Gastrocnemius medialis (tissue), 4 donors: ENCODE results near the gene NPAS1. TPM values are rescaled to one million over a fixed set of nuclear protein-coding genes. Genes with fewer than 3 reads are reported as not detected.

Experiments
- ATAC-seq, 2 donors: fragments of 150-250 bp; one replicate each; pipeline ENCODE4 v1.9.1; 2016
- DNase-seq, 2 donors: peaks; one replicate each; pipeline ENCODE4 v3.0.0-alpha.2; 2019
- H3K27ac ChIP-seq, 4 donors: fragments of 200-600 bp; sonication (generic); 1 replicate in 1 of 4; 2 replicates in 3 of 4; pipeline ENCODE4 v1.5.1; 2016 to 2018; ENCODE audit warnings: mild to moderate bottlenecking in 2 of 4, moderate library complexity in 1 of 4
- H3K27me3 ChIP-seq, 3 donors: fragments of 200-600 bp; sonication (generic) in 2 of 3; 1 replicate in 1 of 3; 2 replicates in 2 of 3; pipeline versions ENCODE4 v1.5.1 to v1.6.0; 2016 to 2019; ENCODE audit warnings: mild to moderate bottlenecking in 1 of 3, moderate library complexity in 1 of 3
- H3K36me3 ChIP-seq, 2 donors: fragments of 200-600 bp; sonication (generic) in 1 of 2; one replicate each; pipeline ENCODE4 v1.5.1; 2017 to 2018
- H3K4me1 ChIP-seq, 2 donors: fragments of 200-600 bp; sonication (generic) in 1 of 2; one replicate each; pipeline ENCODE4 v1.5.1; 2016 to 2017; ENCODE audit warnings: mild to moderate bottlenecking in 2 of 2
- H3K4me3 ChIP-seq, 4 donors: fragments of 200-600 bp; sonication (generic) in 3 of 4; 1 replicate in 1 of 4; 2 replicates in 3 of 4; pipeline ENCODE4 v1.5.1; 2016 to 2019; ENCODE audit warnings: mild to moderate bottlenecking in 2 of 4
- H3K9me3 ChIP-seq, 3 donors: fragments of 200-600 bp; sonication (generic) in 2 of 3; 1 replicate in 1 of 3; 2 replicates in 2 of 3; pipeline ENCODE4 v1.5.1; 2016 to 2019
- POLR2A ChIP-seq, 2 donors: fragments of 450-650 bp; IDR thresholded peaks; one replicate each; pipeline ENCODE4 v1.6.1; 2017; ENCODE audit warnings: antibody characterized with exemption in 2 of 2, mild to moderate bottlenecking in 2 of 2, moderate library complexity in 2 of 2
- in situ Hi-C, 4 donors: fragments of 200-750 bp; cut with MboI; loops; one replicate each; pipeline versions ENCODE4 v1.15.0 to v1.8.0; 2017; ENCODE audit warnings: low sequenced_read_pairs in 4 of 4
- intact Hi-C: fragments of 100-400 bp; cut with DNase I; formaldehyde crosslinking; loops from one replicate; pipeline ENCODE4 v1.15.1; 2023; ENCODE audit warnings: low total_unique reads
- total RNA-seq, 4 donors: library from RNA; depleted of rRNA; stranded (reverse); fragments of >200 nt; gene quantifications; one replicate each; pipeline versions ENCODE4 v1.1.0 to v1.2.3, GENCODE V29; 2016
- TF ChIP-seq, protein P1 (sequence below), 5 experiments: fragments of 450-650 bp in 3 of 5; fragments of 200-600 bp in 2 of 5; sonication (generic) in 2 of 5; IDR thresholded peaks in 4 of 5; conservative IDR thresholded peaks in 1 of 5; 1 replicate in 4 of 5; 2 replicates in 1 of 5; pipeline ENCODE4 v1.5.1; 2016 to 2019; ENCODE audit warnings: antibody characterized with exemption in 5 of 5, mild to moderate bottlenecking in 3 of 5, moderate library complexity in 3 of 5

Gene NPAS1
- total RNA-seq, 4 donors from 2014 or later, result 0.61 to 1.1 TPM; not detected in 2

DNA sequence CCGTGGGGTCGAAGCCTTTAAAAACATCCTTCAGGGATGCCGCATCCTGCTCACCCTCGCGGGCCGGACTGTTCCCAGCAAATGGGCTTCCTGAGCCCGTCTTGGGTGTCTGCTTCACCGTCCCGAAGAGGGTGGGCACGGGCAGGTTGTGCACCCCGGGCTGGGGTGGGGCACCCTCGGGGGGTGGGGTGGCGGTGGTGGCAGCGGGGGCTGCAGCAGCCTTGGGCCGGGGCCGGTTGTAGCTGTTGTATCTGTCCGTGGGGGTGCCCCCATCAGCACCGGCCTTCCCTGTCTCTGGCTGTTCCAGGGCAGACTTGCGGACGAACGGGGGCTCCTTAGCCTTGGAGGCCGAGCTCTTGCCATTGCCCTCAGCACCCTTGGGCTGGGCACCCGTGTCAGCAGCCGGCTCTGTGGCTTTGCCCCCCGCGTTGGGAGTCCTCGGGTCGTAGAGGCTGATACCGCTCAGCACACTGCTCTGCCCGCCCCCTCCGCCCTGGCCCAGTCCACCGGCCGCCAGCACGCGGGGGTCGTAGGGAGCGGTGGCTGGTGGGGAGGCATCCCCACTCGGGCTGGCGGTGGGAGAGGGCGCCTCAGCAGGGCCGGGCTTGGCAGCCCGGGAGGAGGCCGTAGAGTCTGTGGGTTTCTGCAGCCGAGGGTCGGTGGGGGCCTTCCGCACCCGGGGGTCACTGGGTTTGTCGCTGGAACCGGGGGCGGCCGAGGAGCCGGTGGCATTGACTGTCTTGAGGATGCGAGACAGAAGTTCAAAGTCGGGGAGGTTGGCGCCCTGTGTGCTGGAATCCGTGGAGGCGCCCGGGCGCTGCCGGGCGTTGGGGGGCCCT is 47.0 kb downstream of the NPAS1 start:
- no peak overlapping the region for H3K27ac ChIP-seq
- H3K27me3 ChIP-seq, result no peaks in the 10 kb centered on the region
- no peaks in the 10 kb centered on the region for H3K4me1 ChIP-seq
- in situ Hi-C loops, result no loop called here
- peaks cover 0 to 50% of the 10 kb centered on the region in 2 donors for H3K36me3 ChIP-seq
- no peaks in the 10 kb centered on the region for H3K9me3 ChIP-seq
- no peak for DNase-seq
- intact Hi-C loops, result no loop called here
- H3K4me3 ChIP-seq, result no peak overlapping the region
- TF ChIP-seq, protein P1, sequence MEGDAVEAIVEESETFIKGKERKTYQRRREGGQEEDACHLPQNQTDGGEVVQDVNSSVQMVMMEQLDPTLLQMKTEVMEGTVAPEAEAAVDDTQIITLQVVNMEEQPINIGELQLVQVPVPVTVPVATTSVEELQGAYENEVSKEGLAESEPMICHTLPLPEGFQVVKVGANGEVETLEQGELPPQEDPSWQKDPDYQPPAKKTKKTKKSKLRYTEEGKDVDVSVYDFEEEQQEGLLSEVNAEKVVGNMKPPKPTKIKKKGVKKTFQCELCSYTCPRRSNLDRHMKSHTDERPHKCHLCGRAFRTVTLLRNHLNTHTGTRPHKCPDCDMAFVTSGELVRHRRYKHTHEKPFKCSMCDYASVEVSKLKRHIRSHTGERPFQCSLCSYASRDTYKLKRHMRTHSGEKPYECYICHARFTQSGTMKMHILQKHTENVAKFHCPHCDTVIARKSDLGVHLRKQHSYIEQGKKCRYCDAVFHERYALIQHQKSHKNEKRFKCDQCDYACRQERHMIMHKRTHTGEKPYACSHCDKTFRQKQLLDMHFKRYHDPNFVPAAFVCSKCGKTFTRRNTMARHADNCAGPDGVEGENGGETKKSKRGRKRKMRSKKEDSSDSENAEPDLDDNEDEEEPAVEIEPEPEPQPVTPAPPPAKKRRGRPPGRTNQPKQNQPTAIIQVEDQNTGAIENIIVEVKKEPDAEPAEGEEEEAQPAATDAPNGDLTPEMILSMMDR (IDR thresholded peaks at IDR 0.05 in 4 of 5, conservative IDR thresholded peaks at IDR 0.05 in 1 of 5), result no peak
- no peak for TF ChIP-seq POLR2A (IDR thresholded peaks at IDR 0.05)
- ATAC-seq, result no peak

DNA sequence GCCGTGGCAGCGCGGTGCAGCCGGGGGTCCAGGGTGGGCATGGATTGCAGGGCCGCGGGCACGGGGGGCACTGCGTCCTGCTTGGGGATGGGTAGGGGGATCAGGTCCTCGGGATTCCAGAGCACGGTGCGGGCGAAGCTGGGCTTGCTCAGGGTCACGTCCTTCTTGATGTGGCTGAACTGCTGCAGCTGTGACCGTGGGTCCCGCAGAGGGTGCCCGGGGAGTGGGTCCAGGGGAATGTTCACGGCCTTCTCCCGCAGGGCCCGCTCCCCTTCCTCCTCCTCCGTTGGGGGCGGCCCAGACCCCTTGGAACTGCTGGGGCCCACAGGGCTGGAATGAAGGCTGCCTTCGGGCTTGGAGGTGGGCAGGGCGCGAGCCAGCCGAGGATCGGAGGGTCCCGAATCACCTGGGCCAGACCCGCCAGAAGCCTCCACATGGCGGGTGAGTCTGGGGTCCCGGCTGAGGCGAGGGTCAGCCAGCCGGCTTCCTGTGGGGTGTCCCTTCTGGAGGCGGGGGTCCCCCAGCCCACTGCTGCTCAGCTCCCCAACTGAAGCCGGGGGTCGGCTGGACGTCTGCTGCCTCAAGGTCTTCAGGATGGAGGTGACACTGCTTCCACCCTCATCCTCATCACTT is 47.7 kb downstream of the NPAS1 start:
- TF ChIP-seq POLR2A (IDR thresholded peaks at IDR 0.05), result no peak
- TF ChIP-seq, protein P1 (IDR thresholded peaks at IDR 0.05 in 4 of 5, conservative IDR thresholded peaks at IDR 0.05 in 1 of 5), result no peak
- no peaks in the 10 kb centered on the region for H3K4me1 ChIP-seq
- in situ Hi-C loops, result no loop called here
- DNase-seq (no peak), ATAC-seq (no peak)
- H3K27ac ChIP-seq, result no peak overlapping the region
- no peaks in the 10 kb centered on the region for H3K27me3 ChIP-seq
- H3K36me3 ChIP-seq, result peaks cover 0 to 57% of the 10 kb centered on the region in 2 donors
- H3K9me3 ChIP-seq, result no peaks in the 10 kb centered on the region
- H3K4me3 ChIP-seq, result no peak overlapping the region
- intact Hi-C loops, result no loop called here

DNA sequence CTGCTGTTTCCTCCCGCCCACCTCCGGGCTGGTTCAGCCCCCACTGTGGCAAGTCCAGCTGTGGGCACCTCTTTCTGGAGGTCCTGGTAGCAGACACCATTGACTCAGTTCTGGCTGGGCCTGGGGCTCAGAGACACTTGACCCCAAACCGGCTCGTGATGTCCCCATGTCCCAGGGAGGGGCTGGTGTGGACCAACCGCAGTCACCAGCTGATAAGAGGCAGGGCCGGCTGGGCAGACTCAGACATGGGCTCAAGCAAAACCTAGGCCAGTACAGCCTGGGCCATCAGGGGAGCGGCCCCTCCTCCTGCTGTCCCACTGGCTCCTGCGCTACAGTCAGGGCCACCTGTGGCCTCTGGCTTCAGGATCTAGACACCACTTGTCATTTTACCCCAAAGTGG is 48.6 kb downstream of the NPAS1 start:
- Histone ChIP-seq H3K9me3 (no peaks in the 10 kb centered on the region), H3K27me3 (no peaks in the 10 kb centered on the region), H3K36me3 (peaks cover 0 to 63% of the 10 kb centered on the region in 2 donors), H3K4me1 (no peaks in the 10 kb centered on the region), H3K4me3 (no peak overlapping the region), H3K27ac (no peak overlapping the region)
- ATAC-seq, result no peak
- no peak for TF ChIP-seq POLR2A (IDR thresholded peaks at IDR 0.05)
- TF ChIP-seq, protein P1 (IDR thresholded peaks at IDR 0.05 in 4 of 5, conservative IDR thresholded peaks at IDR 0.05 in 1 of 5), result no peak
- intact Hi-C loops, result no loop called here
- in situ Hi-C loops, result no loop called here
- DNase-seq, result no peak

DNA sequence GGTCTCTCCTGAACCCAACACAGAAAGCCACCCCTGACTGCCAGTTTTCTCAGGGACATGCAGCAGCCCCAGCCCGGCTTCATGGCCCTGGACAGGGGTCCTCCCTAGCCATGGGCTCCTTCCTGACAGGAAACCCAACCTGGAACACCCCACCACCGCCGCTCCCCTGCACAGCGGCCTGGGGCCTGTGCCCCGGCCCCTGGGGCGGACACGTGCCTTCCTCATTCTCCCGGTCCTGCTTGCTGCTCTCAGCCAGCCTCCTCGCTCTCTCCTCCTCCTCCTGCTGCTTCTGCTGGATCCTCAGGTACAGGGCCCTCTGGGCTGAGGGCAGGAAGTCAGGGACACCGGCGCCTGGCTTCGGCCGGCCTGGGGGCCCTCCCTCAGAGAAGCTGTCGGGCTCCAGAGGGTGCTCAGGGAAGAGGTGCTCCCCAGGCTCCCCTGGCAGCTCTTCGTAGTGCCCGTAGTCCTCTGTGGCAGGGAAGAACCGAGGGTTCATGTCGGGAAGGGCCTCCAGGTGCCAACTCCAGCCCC is 49.3 kb downstream of the NPAS1 start:
- Histone ChIP-seq H3K4me3 (no peak overlapping the region), H3K4me1 (no peaks in the 10 kb centered on the region), H3K27me3 (no peaks in the 10 kb centered on the region), H3K9me3 (no peaks in the 10 kb centered on the region), H3K36me3 (peaks cover 0 to 63% of the 10 kb centered on the region in 2 donors), H3K27ac (no peak overlapping the region)
- TF ChIP-seq POLR2A (IDR thresholded peaks at IDR 0.05), result no peak
- TF ChIP-seq, protein P1 (IDR thresholded peaks at IDR 0.05 in 4 of 5, conservative IDR thresholded peaks at IDR 0.05 in 1 of 5), result no peak
- in situ Hi-C loops, result no loop called here
- ATAC-seq, result no peak
- DNase-seq, result no peak
- intact Hi-C loops, result no loop called here
